ENCODE data around the gene CAMKK2.
"Not testable (repeated sequence)": the region's sequence is repeated elsewhere in the genome, so short reads cannot be mapped to it uniquely, and the experiment has no call there.

The CAMKK2 gene

DNA sequence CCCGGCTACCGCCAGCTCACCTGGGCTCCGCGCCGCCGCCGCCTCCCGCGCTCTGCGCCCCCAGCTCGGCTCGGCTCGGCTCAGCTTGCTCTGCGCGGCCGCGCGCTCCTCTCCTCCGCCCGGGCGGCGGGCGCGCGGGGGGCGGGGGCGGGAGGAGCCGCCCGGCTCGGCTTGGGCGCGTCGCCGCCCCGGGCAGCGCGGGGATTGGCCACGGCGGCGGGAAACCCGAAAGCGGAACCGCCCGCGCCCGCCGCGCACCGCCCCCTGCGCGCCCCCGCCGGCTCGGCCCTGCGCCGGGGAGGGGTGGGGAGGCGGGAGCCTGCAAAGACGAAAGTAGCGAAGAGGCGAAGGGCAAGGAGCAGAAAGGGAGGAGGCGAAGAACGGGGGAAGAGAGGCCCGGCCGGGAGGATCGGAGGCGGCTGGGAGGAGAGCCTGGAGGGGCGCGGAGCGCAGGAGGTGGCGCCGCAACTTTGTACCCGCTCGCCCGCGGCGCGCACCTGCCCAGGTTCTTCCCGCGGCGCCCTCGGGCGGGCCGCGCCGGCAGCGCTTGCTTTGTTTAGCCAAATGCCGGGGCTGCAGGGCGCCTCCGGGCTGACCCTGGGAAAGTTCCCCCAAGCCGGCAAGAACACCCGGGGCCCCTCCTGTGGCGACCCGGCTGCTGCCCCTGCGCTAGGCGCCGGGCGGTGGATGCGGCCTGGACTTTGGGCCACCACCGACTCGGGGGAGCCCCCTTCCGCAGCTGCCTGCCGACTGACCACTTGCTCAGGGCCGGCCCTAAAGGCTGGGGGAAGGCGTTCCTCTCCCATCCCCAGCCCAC, at the start of gene CAMKK2:
TSS of gene CAMKK2 (minus strand) at position 92 of the 817 bp plus-strand sequence. CDS start 22,183 bp downstream, outside the sequence.
- peak; percentile 55 for DNase-seq

DNA sequence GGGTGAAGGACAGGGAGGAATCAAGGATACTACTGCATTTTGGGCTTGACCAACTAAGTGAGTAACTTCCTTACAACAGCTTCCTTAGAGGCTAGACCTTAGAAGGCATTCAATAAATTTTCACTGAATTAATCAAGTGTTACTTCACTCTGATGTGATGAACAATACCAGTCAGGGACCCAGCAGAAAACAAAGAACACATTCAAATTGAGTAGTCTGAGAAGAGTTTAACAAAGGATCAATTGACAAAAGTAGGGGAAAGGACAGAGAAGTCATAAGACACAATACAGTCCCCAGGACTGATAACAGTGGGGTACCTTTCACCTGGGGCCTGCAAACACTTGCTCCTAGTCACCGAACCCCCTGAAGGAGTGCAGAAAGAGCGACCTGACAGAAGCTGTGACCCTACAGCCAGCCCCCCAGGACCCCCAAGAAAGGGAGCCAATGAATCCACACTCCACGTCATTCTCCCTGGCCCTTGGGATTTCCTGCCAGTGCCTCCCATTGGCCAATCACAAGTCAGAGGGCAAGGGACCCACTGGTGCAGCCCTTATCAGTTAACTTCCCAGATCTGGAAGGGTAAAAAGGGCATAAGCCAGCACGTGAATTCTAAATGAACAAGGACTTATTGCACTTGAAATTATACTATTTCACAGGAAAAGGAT, 48.8 kb upstream of the CAMKK2 start:
- no peak for DNase-seq

DNA sequence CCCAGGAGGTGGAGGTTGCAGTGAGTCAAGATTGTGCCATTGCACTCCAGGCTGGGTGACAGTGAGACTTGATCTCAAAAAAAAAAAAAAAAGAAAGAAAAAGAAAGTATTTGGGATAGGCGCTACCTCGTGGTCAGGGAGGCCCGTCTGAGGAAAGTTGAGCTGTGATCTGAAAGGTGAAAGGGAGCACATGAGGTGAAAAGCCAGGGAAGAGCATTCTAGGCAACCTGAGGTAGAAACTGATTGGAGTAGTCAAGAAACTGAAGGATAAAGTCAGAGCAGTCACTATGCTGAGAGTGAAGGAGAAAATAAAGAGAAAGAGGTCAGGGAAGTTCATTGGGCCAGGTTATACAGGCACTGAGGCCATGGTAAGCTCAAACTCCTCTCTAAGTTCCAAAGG, 48.0 kb upstream of the CAMKK2 start:
- no peak for DNase-seq

GRCh38 chr12:121337416-121337815, 40.9 kb upstream of the CAMKK2 start:
- no peak for DNase-seq

DNA sequence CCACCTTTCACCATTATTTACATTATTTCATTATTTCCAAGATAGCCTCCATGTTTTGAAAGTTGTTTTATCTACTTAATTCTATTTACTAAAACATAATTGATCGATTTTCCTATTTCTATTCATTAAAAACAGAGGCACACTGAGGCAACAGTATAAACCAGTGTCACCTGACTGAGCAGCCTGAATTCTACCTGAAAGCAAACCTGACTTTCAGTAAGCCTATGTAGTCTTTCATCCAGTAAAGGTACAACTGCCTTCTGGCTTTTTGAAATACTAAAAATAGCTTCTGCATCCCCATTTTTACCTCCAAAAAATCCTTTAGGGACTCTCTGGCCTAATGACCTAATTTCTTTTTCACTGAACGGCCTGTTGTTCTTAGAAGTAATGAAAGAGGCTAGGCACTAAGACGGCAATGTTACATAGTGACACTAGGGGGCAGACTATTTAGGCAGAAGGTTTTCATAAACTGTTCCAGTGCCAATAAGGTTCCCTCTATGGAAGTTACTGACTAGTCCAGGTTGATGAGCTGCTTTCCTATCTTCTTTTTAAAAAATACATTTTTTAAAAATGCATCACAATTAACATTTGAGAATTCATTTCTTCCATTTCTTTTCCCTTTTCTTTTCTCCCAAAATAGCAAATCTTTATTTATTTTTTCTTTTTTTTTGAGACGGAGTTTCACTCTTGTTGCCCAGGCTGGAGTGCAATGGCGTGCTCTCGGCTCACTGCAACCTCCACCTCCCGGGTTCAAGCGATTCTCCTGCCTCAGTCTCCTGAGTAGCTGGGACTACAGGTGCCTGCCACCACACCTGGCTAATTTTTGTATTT, 38.2 kb upstream of the CAMKK2 start:
- DNase-seq = peak; percentile 56

GRCh38 chr12:121333747-121334146, 37.2 kb upstream of the CAMKK2 start:
- no peak for DNase-seq

GRCh38 chr12:121331248-121331647, 34.7 kb upstream of the CAMKK2 start:
- DNase-seq = no peak

- no peak for DNase-seq
Observed at GRCh38 chr12:121330692-121331091, 34.2 kb upstream of the CAMKK2 start.

- DNase-seq = no peak
Observed at GRCh38 chr12:121330195-121330594, 33.7 kb upstream of the CAMKK2 start.

- no peak for DNase-seq
Observed at GRCh38 chr12:121328620-121329019, 32.1 kb upstream of the CAMKK2 start.

DNA sequence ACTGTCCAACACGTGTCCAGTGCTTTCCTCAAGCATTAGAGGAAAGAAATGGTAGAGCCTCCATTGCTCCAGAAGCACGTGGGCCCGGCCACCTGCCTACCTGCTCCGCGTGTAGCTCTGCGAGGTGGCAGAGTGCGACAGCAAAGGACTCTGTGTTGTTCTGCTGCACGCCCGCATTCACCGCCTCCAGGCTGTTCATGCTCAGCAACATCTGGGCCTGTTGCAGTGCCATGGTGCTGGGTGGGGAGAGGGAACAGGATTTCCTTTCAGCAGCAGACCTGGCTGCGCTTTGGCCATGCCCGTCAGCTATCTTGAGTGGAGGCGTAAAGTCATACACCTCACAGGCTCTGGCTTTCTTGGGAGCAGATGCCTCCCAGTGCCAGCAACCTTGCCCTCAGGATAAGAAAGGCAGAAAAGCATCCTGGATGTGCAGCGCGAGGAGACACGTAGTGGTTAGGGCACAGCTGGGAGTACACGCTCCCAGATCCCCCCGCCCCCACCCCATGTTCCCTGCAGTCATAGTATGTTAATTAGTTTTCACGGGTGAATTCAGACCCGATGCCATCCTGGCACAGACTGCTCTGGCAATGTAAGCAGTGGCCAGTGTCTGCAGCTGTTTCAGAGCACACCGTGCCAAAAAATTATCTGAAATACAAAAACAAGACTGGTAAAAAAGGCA, 30.6 kb upstream of the CAMKK2 start:
- no peak for DNase-seq

GRCh38 chr12:121325922-121326396, 29.4 kb upstream of the CAMKK2 start:
- DNase-seq = no peak

DNA sequence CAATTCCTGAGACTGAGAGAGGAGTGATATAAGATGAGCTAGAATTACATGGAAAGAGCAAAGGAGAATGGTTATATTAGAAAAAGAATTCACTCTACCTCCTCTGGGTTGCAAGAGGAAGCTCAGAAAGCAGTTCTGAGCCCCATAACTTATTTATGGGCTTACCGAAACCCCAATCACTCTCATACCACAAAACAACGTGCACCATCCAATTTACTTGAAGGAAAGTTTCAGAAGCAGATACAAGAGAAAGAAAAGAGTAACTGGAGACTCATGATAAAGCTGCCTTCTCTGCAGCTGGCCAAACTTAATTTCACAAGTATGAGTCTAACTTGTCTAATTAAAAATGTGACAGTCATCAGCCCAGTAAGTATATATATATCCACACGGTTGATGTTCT, 27.4 kb upstream of the CAMKK2 start:
- no peak for DNase-seq

GRCh38 chr12:121318121-121318520, 21.6 kb upstream of the CAMKK2 start:
- no peak for DNase-seq

- no peak for DNase-seq
Observed at GRCh38 chr12:121314431-121314830, 17.9 kb upstream of the CAMKK2 start.

- not testable (repeated sequence) for DNase-seq
Observed at GRCh38 chr12:121310231-121310630, 13.7 kb upstream of the CAMKK2 start.

GRCh38 chr12:121307397-121307796, 10.9 kb upstream of the CAMKK2 start:
- DNase-seq = not testable (repeated sequence)

DNA sequence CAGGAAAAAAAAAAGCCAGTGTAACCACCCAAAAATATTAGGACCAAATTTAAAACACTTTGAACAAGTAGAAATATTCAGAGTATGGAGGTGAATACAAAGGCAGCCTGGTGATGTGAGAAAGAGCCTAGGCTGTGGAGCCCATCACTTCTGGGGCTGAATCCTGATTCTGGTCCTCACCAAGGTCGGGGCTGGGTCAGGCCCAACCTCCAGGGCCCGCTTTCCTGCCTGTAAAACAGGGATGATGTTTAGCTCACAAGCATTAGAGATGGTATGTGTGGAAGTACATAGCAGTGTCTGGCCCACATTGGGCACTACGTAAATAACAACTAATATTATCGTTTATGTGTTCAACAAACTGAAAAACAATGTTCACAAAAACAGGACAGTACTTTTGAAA, 7.8 kb upstream of the CAMKK2 start:
- no peak for DNase-seq

DNA sequence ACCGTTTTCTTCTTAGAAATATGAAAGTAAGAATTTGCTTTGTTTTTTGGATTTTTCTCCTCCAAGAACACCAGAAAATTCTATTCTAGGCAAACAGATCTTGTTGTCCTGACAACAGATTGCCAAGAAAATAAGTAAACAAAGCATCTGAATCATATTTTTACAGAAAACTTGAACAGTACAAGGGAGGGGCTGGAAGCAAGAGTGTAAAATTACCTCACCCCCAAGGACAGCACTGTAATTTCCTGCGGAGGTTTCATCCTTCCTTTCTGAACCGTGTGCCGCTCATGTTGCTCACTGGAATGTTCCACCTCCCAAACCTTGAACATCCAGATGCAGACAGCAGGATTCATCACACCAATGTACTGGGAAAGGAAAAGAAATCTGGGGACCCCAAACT, 5.4 kb upstream of the CAMKK2 start:
- DNase-seq = no peak

DNA sequence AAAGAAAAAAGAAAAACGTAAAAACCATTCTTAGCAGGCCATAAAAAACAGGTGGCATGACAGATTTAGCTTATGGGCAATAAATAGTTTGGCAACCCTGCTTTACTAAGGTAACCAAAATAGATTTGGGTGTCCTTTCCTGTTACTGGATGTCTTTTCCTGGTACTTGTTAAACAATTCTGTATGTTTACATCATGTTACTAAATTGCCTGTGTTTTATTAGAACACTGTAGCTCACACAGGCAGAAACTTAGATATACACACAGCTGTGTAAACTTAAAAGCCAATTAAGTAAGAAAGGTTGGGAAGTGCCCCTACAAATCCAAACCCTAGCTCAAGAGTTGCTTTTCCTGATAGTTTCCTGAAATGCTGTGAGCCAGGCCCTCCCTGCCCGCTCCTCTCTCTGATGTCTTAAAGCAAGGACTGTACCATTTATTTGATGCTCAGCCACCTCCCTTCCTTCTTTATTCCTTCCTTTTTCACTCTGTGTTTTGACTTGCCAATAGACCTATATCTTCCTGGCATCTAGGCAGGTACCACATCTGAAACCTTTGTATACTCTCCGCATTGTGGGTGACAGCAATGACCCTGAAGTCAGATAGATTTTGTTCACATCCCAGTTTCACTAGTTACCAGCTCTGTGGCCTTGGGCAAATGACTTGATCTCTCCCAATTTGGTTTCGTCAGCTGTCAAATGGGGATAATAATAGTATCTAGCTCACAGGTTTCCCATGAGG, 3.7 kb upstream of the CAMKK2 start:
- DNase-seq = no peak

- DNase-seq = no peak
Observed at GRCh38 chr12:121299662-121300061, 3.2 kb upstream of the CAMKK2 start.

- not testable (repeated sequence) for DNase-seq
Observed at GRCh38 chr12:121298411-121298810, 1.9 kb upstream of the CAMKK2 start.

Measured in NCI-H446 treated with DMSO at 0.1 percent for 48 hours (cell line).